ENCODE measurements around the gene TMEM217. TPM values are rescaled to one million over a fixed set of nuclear protein-coding genes. Genes with fewer than 3 reads are reported as not detected.

The TMEM217 gene
- polyA plus RNA-seq, 1 of the 3 experiments (the other 2 are of a cell fraction) = 1.5 TPM

- Histone ChIP-seq H3K27ac (ENCODE audit: low read depth in 2 of 2, low read length in 1 of 2) (peak overlapping the region; percentile 88 to 100), H3K4me3 (ENCODE audit: low read depth in 2 of 2, low read length in 1 of 2) (no peak overlapping the region), H3F3A (replicated peaks; ENCODE audit: insufficient read depth) (peaks cover 60% of the 10 kb centered on the region), H3K9me2 (no peaks in the 10 kb centered on the region), H3K4me2 (no peak overlapping the region), H3K79me2 (ENCODE audit: insufficient read depth) (no peaks in the 10 kb centered on the region), H2AFZ (ENCODE audit: low read depth) (no peak overlapping the region), H3K27me3 (ENCODE audit: insufficient read depth) (no peaks in the 10 kb centered on the region), H3K4me1 (ENCODE audit: control insufficient read depth in 1 of 2, insufficient read depth in 2 of 2, low read depth in 1 of 2, low read length in 1 of 2) (peaks cover 24 to 30% of the 10 kb centered on the region in 2 experiments), H3K36me3 (replicated peaks in 1 of 2; ENCODE audit: control insufficient read depth in 1 of 2, insufficient read depth in 2 of 2, low read length in 1 of 2) (no peaks in the 10 kb centered on the region), H3K9me3 (no peaks in the 10 kb centered on the region), H3K9ac (no peak overlapping the region; the same call in 1 of the 2 replicates), H4K20me1 (ENCODE audit: insufficient read depth) (no peaks in the 10 kb centered on the region)
- ChIA-PET CTCF (interaction anchor here (0.8 kb wide), 1 partner anchor 21 kb away, joined by 4 read pairs; no protein-coding TSS in a partner anchor), POLR2A (no interaction called here)
- DNase-seq = no peak
- TF ChIP-seq FOXJ3 (CRISPR knock-in tag; IDR thresholded peaks at IDR 0.05) (no peak), FOXM1 (IDR thresholded peaks at IDR 0.05; ENCODE audit: low read depth) (no peak), EP300 (IDR thresholded peaks at IDR 0.05; ENCODE audit: borderline replicate concordance in 1 of 2, low read depth in 1 of 2, low read length in 1 of 2) (no peak), EZH2phosphoT487 (IDR thresholded peaks at IDR 0.05; ENCODE audit: borderline replicate concordance, low read depth) (no peak), MAX (IDR thresholded peaks at IDR 0.05; ENCODE audit: low read depth) (no peak), REST (IDR thresholded peaks at IDR 0.05; ENCODE audit: low read depth, low read length) (no peak), SMC3 (IDR thresholded peaks at IDR 0.05; ENCODE audit: low read depth, low read length) (no peak), SIN3A (IDR thresholded peaks at IDR 0.05; ENCODE audit: borderline replicate concordance, low read depth, low read length) (no peak), USF1 (IDR thresholded peaks at IDR 0.05; ENCODE audit: borderline replicate concordance, low read depth) (no peak), NFIC (IDR thresholded peaks at IDR 0.05; ENCODE audit: borderline replicate concordance) (no peak), YY1 (IDR thresholded peaks at IDR 0.05; ENCODE audit: low read depth) (no peak), RXRA (IDR thresholded peaks at IDR 0.05; ENCODE audit: borderline replicate concordance, low read depth) (no peak), TAF1 (IDR thresholded peaks at IDR 0.05; ENCODE audit: borderline replicate concordance, low read depth, low read length) (no peak), FOSL2 (IDR thresholded peaks at IDR 0.05; ENCODE audit: borderline replicate concordance, low read depth) (no peak), CHD2 (IDR thresholded peaks at IDR 0.05; ENCODE audit: low read length, partially characterized antibody) (no peak), TCF12 (IDR thresholded peaks at IDR 0.05) (no peak), USF2 (IDR thresholded peaks at IDR 0.05; ENCODE audit: borderline replicate concordance, low read depth, low read length) (no peak), JUND (IDR thresholded peaks at IDR 0.05) (no peak), POLR2AphosphoS5 (IDR thresholded peaks at IDR 0.05; ENCODE audit: low read depth, low read length) (no peak), IRF3 (IDR thresholded peaks at IDR 0.05; ENCODE audit: low read depth, low read length) (no peak)
- WGBS (ENCODE audit: low lambda C conversion rate) = 98% methylated on average over 5 of the region's 6 CpGs
Measured at GRCh38 chr6:37241131-37241530, 16.8 kb downstream of the TMEM217 start.

Data from SK-N-SH (cell line).